Fibroblast of skin of back (primary cell): ENCODE data around the gene ZNF750.
A peak's percentile ranks its signal among the peaks of the same experiment; 100 is the strongest.

Experiments used
- DNase-seq: peaks from one replicate; pipeline ENCODE4 v3.0.0-alpha.2; 2013

Gene ZNF750

DNA sequence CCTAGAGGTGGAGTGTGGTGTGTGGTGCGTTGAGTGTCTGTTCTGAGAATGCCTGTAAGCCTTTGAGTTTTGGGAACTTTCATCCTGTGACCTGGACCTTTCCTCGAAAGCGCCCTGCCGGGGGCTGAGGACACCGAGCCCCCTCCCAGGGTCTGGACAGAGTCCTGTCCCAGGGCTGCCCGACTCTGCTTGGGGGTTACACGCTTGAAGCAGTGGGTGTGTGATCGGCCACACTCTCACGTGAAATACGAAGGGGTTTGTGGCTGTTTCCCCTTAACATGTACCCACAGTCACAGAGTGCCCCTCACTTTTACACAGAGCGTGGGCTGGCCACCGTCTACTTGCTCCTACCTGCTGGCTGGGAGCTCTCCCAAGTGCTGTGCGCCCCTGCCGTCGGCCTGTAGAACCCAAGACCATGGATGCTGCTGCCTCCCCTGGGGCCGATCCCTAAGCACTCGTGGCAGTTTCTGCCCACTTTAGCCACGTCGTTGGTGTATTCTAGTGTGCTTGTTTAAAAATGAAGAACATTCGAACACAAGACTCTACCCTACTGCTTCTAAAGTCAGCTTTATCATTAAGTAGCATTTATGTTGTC is 6.8 kb downstream of the ZNF750 start:
- no peak for DNase-seq

- DNase-seq = no peak
Measured at GRCh38 chr17:82832411-82832810, 7.4 kb downstream of the ZNF750 start.

DNA sequence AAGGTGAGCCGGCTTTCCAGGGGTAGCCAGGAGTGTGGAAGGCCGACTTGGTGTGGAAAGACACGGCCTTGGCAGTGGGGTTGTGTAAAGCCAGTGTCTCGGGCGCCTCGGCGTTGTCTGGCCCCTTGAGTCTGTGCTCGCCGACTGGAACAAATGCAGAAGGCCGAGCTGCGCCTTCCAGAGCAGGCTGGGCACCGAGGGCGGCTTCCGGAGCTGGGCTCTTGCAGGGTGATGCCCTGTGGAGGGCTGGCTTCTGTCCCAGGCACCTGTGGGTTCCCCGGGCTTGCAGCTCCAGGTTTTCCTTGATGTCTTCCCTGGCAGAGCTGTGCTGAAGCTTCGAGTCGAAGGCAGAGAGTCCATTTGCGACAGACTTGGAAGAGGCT is 8.0 kb downstream of the ZNF750 start:
- DNase-seq = no peak

DNA sequence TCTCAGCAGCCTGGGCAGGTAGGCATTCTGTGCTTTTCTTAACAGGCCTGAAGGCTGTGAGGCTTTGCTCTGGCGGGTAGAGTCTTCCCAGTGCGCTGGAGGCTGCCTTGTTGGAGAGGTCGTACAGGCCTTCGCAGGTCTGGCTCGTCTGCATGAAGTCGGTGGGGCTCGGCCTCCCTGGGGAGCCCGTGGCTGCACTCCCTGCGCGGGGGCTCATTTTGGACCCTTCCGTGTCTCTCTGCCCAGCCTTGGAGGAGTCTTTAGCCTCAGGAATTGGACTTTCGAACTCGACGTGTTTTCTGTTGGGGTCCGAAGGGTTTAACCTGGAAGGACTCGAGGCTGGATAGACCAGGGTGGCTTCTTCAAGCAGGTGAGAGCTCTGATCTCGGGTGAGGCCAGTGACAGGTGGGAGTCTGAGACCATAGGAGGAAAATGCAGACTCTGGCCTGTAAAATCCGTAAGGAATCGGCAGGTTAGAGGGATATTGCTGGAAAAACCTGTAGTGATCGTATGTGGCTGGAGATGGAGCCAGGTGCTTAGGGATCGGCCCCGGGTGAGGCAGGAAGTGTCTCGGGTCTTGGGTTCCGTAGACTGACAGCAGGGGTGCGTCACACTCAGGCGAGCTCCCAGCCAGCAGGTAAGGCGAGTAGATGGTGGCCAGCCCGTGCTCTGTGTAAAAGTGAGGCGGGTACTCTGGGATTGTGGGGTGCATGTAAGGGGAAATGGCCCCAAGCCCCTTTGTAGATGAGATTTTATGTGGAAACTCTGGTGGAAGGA is 8.6 kb downstream of the ZNF750 start:
- no peak for DNase-seq

DNA sequence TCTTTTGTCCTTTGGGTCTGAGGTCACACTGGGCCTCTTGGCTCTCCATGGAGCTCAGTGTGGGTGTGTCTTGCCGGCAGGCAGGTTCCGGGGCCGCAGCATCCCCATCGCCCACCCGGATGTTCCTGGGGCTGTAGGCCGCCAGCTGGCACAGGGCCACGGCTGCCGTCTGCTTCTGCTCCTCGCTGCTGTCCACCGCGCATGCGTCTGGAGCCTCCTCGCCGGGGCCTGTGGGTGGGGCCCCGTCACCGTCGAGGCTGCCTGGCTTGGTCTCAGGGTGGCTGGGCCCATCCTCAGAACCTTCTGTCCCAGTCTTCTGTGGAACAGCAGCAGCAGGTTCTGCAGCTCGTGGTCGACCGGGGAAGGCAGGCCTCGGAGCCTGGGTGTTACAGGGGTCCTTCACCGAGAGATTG is 9.6 kb downstream of the ZNF750 start:
- DNase-seq = no peak

GRCh38 chr17:82828875-82829487 is 10.8 kb downstream of the ZNF750 start:
- DNase-seq = no peak

DNA sequence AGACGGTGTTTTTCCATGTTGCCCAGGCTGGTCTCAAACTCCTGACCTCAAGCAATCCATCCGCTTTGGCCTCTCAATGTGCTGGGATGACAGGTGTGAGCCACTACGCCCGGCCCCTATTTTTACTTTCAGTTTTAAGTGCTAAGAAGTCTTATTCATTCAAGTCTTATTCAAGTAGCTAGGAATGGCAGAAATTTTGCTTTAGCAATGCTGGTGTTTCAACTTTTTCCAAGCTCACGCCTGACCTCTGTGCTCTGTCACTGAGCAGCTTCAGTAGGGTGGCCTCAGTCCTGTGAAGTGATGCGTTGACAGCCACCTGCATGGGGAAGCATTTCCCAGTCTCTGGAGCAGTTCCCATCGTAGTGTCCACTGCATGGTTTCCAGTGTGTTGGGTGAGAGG is 12.9 kb downstream of the ZNF750 start:
- DNase-seq = no peak

DNA sequence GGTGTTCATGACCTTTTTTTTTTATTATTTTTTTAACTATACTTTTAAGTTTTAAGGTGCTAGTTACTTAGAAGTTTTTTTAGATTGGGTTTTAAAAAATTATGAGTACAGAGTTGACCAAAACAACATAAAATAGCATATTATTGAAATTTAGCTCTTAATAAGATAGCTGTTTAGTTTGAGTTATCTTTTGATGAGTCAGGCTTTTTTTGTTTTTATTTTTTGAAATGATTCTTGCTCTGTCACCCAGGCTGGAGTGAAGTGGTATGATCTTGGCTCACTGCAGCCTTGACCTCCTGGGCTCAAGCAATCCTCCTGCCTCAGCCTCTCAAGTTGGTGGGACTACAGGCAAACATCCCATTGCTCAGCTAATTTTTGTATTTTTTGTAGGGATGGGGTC is 13.6 kb downstream of the ZNF750 start:
- DNase-seq = no peak

- DNase-seq = no peak
Measured at GRCh38 chr17:82825540-82826124, 14.2 kb downstream of the ZNF750 start.

DNA sequence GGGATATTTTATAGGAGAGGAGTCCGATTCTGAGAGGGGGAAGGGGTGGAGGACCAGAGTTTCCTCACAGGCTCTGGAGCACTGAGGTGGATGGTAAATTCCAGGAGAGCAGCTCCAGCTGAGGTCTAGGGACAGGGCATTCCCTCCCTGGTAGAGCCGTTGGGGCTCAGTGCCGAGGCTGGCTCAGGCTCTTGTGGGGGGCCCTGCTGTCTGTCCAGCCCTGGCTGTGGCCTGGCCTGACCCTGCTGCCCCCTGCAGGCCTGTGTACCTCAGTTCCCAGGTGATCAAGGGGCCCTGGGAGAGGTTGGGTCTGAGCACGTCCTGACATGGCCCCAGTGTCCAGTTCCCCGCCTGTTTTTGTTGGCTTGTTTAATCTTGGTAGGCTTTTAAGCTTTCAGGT is 16.8 kb downstream of the ZNF750 start:
- DNase-seq = no peak

GRCh38 chr17:82822281-82822680 is 17.5 kb downstream of the ZNF750 start:
- no peak for DNase-seq

- DNase-seq = no peak
Measured at GRCh38 chr17:82821554-82821953, 18.3 kb downstream of the ZNF750 start.

DNA sequence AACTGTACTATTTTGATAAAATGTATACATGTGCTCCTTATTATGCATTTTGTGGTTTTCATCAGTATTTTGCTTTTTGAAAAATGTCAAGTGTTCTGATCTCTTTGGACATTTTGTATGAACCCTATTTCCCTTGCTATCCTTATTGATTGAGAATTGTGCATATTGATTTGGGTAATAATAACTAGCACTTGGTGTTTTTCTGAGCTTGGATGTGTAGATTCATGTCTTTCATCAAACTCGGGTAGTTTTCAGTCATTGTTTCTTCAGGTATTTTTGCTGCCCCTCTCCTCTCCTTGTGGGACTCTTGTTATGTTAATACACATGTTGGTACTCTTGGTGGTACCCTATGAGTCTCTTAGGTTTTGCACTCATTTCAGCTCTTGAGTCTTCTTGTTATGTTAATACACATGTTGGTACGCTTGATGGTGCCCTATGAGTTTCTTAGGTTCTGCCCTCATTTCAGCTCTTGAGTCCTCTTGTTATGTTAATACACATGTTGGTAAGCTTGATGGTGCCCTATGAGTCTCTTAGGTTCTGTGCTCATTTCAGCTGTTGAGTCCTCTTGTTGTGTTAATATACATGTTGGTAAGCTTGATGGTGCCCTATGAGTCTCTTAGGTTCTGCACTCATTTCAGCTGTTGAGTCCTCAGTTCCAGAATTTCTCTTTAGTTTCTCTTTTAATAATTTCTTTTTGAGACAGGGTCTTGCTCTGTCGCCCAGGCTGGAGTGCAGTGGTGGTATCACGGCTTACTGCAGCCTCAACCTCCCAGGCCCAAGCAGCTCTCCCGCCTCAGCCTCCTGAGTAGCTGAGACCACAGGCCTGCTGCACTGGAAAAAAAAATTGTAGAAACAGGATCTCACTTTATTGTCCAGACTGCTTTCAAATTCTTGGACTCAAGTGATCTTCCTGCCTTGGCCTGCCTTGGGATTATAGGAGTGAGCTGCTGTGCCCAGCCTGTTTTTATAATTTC is 19.3 kb downstream of the ZNF750 start:
- DNase-seq = no peak

DNA sequence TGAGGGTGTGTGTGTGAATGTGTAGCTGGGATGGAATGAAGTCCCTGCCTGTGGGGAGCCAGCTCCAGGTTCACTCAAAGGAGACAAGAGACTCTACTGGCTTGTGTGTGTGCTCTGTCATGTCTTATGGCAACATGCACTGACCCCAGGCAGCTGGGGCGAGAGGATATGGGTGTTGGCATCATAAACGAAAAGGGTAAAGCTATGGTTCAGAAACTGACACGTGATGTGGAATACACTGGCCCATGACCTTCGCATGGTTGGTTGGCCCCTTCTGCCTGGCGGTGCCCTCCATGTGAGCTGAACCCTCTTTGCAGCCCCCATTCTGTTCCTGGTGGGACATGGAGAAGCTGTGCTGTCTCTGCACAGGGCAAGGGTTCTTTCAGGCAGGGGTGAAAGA is 21.9 kb downstream of the ZNF750 start:
- DNase-seq = peak; percentile 38

DNA sequence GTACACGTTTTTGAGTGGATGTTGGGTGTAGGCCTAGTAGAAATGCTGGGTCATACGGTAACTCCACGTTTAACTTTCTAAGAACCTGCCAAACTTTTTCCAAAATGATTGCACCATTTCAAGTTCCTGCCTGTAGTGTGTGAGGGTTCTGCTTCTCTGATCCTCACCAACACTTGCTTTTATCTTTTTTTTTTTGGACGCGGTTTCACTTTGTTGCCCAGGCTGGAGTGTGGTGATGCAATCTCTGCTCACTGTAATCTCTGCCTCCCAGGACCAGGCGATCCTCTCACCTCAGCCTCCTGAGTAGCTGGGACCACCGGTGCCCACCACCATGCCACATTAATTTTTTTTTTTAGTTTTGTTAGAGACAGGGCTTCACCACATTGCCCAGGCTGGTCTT is 23.5 kb downstream of the ZNF750 start:
- DNase-seq = no peak

- no peak for DNase-seq
Measured at GRCh38 chr17:82815790-82816305, 24.0 kb downstream of the ZNF750 start.

DNA sequence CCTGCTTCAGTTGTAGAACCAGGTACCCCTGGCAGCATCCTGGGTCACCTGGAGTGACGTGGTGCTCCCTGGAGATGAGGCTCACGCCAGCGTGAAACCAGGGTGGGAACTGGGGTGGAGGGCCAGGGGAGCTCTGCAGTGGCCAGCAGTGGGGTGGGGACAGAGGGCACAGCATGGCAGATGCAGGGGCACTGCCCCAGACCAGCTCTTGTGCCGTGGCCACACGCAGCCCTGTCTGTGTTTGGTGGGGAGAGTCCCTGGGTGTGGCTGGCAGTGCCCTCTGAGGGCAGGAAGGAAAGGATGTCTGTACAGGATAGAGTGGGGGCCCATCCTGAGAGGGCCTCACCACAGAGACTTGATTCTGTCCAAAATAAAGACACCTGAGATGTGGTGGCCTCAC is 24.5 kb downstream of the ZNF750 start:
- DNase-seq = no peak

DNA sequence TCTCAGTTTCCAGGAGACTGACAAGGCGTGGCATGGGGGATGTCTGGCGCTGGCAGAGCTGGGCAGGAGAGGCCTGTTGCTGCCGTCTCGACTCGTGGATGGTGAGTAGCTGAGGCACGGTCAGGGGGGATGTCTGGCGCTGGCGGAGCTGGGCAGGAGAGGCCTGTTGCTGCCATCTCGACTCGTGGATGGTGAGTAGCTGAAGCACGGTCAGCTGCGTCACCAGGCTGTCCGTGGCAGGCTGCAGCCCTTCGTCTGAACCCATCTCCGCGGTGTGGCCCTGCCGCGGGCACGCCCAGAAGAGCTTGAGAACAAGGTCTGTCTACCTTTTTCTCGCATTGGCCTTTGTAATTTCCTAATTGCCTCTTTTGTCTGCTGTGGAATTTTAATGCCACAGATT is 25.0 kb downstream of the ZNF750 start:
- DNase-seq = no peak

DNA sequence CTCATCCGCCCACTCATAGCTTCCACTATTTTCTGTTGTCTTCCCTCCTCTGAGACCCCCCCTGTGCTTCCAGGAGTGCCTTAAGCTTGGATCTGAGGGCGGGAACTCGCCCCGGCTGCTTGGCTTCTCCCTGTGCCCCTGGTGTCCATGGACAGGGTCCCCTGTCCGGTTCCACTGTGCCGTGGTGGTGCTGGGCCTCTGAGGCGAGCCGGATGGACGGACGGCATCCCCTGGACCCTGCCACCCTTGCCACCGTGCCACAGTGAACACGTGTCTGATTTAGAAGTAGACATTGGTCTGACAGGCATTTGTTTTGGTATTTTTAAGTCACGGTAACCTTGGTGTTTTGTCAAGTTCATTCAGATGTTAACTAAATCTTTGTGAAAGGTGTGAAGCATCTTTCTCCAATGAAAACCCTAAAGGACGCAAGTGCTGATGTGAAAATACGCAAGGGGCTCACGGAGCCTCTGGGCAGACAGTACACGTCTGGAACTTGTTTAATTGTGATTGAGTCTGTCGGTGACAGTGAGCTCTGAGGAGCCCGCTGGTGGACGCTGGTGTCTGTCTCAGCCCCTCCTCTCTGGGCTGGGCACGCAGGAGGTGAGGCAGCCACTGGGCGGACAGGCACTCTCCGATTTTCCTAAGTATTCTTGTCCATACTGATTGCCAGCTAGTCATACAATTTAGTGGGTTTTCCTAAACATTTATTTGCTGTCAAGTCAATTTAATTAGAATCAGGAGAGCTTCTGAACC is 26.3 kb downstream of the ZNF750 start:
- no peak for DNase-seq

DNA sequence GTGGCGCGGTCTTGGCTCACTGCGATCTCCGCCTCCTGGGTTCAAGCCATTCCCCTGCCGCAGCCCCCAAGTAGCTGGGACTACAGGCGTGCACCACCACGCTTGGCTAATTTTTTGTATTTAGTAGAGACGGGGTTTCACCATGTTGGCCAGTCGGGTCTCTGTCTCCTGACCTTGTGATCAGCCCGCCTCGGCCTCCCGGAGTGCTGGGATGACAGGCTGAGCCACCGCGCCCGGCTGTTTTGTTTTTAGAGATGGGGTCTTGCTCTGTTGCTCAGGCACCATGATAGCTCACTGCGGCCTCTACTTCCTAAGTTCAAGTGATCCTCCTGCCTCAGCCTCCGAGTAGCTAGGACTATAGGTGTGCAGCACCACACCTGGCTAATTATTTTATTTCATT is 27.2 kb downstream of the ZNF750 start:
- no peak for DNase-seq

GRCh38 chr17:82812058-82812457 is 27.8 kb downstream of the ZNF750 start:
- no peak for DNase-seq
